ENCODE data around the gene CMTM7.

Gene CMTM7

GRCh38 chr3:32492684-32493436 is 101.2 kb downstream of the CMTM7 start:
- no peak overlapping the region for H3K4me3 ChIP-seq (ENCODE audit: low read depth, low read length)
- no peak for TF ChIP-seq CTCF (IDR thresholded peaks at IDR 0.05; ENCODE audit: low read depth, low read length)

- TF ChIP-seq CTCF (IDR thresholded peaks at IDR 0.05; ENCODE audit: low read depth, low read length): no peak
- H3K4me3 ChIP-seq (ENCODE audit: low read depth, low read length): no peak overlapping the region
These were observed 102.1 kb downstream of the CMTM7 start for GRCh38 chr3:32493437-32494414.

- no peak overlapping the region for H3K4me3 ChIP-seq (ENCODE audit: low read depth, low read length)
- no peak for TF ChIP-seq CTCF (IDR thresholded peaks at IDR 0.05; ENCODE audit: low read depth, low read length)
These were observed 103.4 kb downstream of the CMTM7 start for GRCh38 chr3:32495085-32495484.

- H3K4me3 ChIP-seq (ENCODE audit: low read depth, low read length): no peak overlapping the region
- no peak for TF ChIP-seq CTCF (IDR thresholded peaks at IDR 0.05; ENCODE audit: low read depth, low read length)
These were observed 104.0 kb downstream of the CMTM7 start for GRCh38 chr3:32495609-32496008.

GRCh38 chr3:32498252-32498651 is 106.6 kb downstream of the CMTM7 start:
- TF ChIP-seq CTCF (IDR thresholded peaks at IDR 0.05; ENCODE audit: low read depth, low read length): no peak
- H3K4me3 ChIP-seq (ENCODE audit: low read depth, low read length): no peak overlapping the region

- no peak overlapping the region for H3K4me3 ChIP-seq (ENCODE audit: low read depth, low read length)
- TF ChIP-seq CTCF (IDR thresholded peaks at IDR 0.05; ENCODE audit: low read depth, low read length): no peak
These were observed 107.3 kb downstream of the CMTM7 start for GRCh38 chr3:32498992-32499391.

GRCh38 chr3:32499585-32499984 is 107.9 kb downstream of the CMTM7 start:
- TF ChIP-seq CTCF (IDR thresholded peaks at IDR 0.05; ENCODE audit: low read depth, low read length): no peak
- no peak overlapping the region for H3K4me3 ChIP-seq (ENCODE audit: low read depth, low read length)
